WTC11 (cell line): ENCODE results near the gene CNOT10. TPM values are rescaled to one million over a fixed set of nuclear protein-coding genes. Genes with fewer than 3 reads are reported as not detected.
A peak's percentile ranks its signal among the peaks of the same experiment; 100 is the strongest.

Experiments used
- ATAC-seq: fragments of 200-7000 bp; cut with Tn5 transposase; 2 replicates; pipeline ENCODE4 v1.10.0; 2021; ENCODE audit warnings: mild to moderate bottlenecking, moderate library complexity
- CTCF ChIA-PET: fragments of 300-600 bp; sonication (Branson Sonifier 250); formaldehyde crosslinking; loops from one replicate; lab custom pipeline; 2021; ENCODE audit warnings: antibody characterized with exemption; lab: Charles Lee
- POLR2A ChIA-PET: fragments of 350-600 bp; sonication (Branson Sonifier 250); formaldehyde crosslinking; loops from one replicate; lab custom pipeline; 2021; ENCODE audit warnings: antibody characterized with exemption; lab: Charles Lee
- DNase-seq: peaks from one replicate; pipeline ENCODE4 v3.0.0; 2021; ENCODE audit warnings: low spot score
- H3K27ac Mint-ChIP-seq: 2 replicates; pipeline ENCODE4 v1.8.0; 2021; ENCODE audit warnings: mixed read lengths
- H3K27me3 Mint-ChIP-seq: 2 replicates; pipeline ENCODE4 v1.8.0; 2021; ENCODE audit warnings: low read depth, mild to moderate bottlenecking, moderate library complexity, mixed read lengths
- H3K36me3 Mint-ChIP-seq: 2 replicates; pipeline ENCODE4 v1.8.0; 2021; ENCODE audit warnings: mixed read lengths
- H3K4me1 Mint-ChIP-seq: 2 replicates; pipeline ENCODE4 v1.8.0; 2022; ENCODE audit warnings: mixed read lengths
- H3K4me3 Mint-ChIP-seq: 2 replicates; pipeline ENCODE4 v1.8.0; 2021; ENCODE audit warnings: mild to moderate bottlenecking, moderate library complexity, mixed read lengths
- H3K9me3 Mint-ChIP-seq: 2 replicates; pipeline ENCODE4 v1.8.0; 2021; ENCODE audit warnings: mixed read lengths
- ARID4B ChIP-seq: sonication (generic); formaldehyde crosslinking; IDR thresholded peaks from 2 replicates; pipeline ENCODE4 v1.8.0; 2023; ENCODE audit warnings: missing genetic modification reagents, mild to moderate bottlenecking, borderline replicate concordance
- FOXK1 ChIP-seq: sonication (generic); formaldehyde crosslinking; IDR thresholded peaks from 2 replicates; pipeline ENCODE4 v1.8.0; 2022; ENCODE audit warnings: mild to moderate bottlenecking, moderate library complexity, missing genetic modification reagents
- HMGA2 ChIP-seq: fragments of 250-450 bp; sonication (Bioruptor Pico); IDR thresholded peaks from 2 replicates; pipeline ENCODE4 v1.4.0; 2021; ENCODE audit warnings: mild to moderate bottlenecking, moderate library complexity
- JUN ChIP-seq: sonication (generic); formaldehyde crosslinking; IDR thresholded peaks from 2 replicates; pipeline ENCODE4 v1.8.0; 2023; ENCODE audit warnings: mild to moderate bottlenecking, missing genetic modification reagents
- MXD4 ChIP-seq: fragments of 250-450 bp; sonication (Bioruptor Pico); IDR thresholded peaks from 2 replicates; pipeline ENCODE4 v1.8.0; 2021; ENCODE audit warnings: mild to moderate bottlenecking, moderate library complexity, borderline replicate concordance
- MYBL2 ChIP-seq: sonication (generic); formaldehyde crosslinking; IDR thresholded peaks from 2 replicates; pipeline ENCODE4 v1.8.1; 2023; ENCODE audit warnings: mild to moderate bottlenecking, moderate library complexity, missing genetic modification reagents
- NFYB ChIP-seq: sonication (generic); formaldehyde crosslinking; conservative IDR thresholded peaks from 2 replicates; pipeline ENCODE4 v1.8.0; 2022; ENCODE audit warnings: low read depth, missing genetic modification reagents
- ZNF423 ChIP-seq: fragments of 250-450 bp; sonication (Bioruptor Pico); IDR thresholded peaks from 2 replicates; pipeline ENCODE4 v2.1.2; 2022; ENCODE audit warnings: mild to moderate bottlenecking, moderate library complexity
- total RNA-seq: library from RNA; stranded (reverse); gene quantifications from 3 replicates; pipeline ENCODE4 v1.2.3, GENCODE V29; 2021
- TF ChIP-seq, protein P1 (sequence below): sonication (generic); formaldehyde crosslinking; IDR thresholded peaks from 2 replicates; pipeline ENCODE4 v1.8.1; 2022; ENCODE audit warnings: mild to moderate bottlenecking, missing genetic modification reagents, moderate library complexity, borderline replicate concordance
- TF ChIP-seq, protein P2 (sequence below): sonication (generic); formaldehyde crosslinking; IDR thresholded peaks from 2 replicates; pipeline ENCODE4 v1.8.1; 2022; ENCODE audit warnings: low read depth, mild to moderate bottlenecking, moderate library complexity, missing genetic modification reagents, borderline replicate concordance
- TF ChIP-seq, protein P3 (sequence below): sonication (generic); formaldehyde crosslinking; IDR thresholded peaks from 2 replicates; pipeline ENCODE4 v1.8.0; 2023; ENCODE audit warnings: missing genetic modification reagents
- TF ChIP-seq, protein P4 (sequence below): sonication (generic); formaldehyde crosslinking; IDR thresholded peaks from 2 replicates; pipeline ENCODE4 v1.8.1; 2023; ENCODE audit warnings: mild to moderate bottlenecking, missing genetic modification reagents

The CNOT10 gene
- total RNA-seq, 1 experiment from 2014 or later: 38.7 TPM

GRCh38 chr3:32707026-32707370, 22.0 kb downstream of the CNOT10 start:
- H3K4me1 Mint-ChIP-seq: no peaks in the 10 kb centered on the region
- no peaks in the 10 kb centered on the region for H3K9me3 Mint-ChIP-seq
- ChIA-PET POLR2A (no interaction called here), CTCF (no interaction called here)
- peaks cover 25% of the 10 kb centered on the region for H3K36me3 Mint-ChIP-seq
- TF ChIP-seq, protein P1, sequence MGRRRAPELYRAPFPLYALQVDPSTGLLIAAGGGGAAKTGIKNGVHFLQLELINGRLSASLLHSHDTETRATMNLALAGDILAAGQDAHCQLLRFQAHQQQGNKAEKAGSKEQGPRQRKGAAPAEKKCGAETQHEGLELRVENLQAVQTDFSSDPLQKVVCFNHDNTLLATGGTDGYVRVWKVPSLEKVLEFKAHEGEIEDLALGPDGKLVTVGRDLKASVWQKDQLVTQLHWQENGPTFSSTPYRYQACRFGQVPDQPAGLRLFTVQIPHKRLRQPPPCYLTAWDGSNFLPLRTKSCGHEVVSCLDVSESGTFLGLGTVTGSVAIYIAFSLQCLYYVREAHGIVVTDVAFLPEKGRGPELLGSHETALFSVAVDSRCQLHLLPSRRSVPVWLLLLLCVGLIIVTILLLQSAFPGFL (CRISPR knock-in tag): no peak
- TF ChIP-seq FOXK1 (CRISPR knock-in tag) (no peak), ZNF423 (no peak), ARID4B (no peak)
- ATAC-seq: no peak
- H3K27ac Mint-ChIP-seq: no peak overlapping the region
- H3K4me3 Mint-ChIP-seq: no peak overlapping the region
- no peaks in the 10 kb centered on the region for H3K27me3 Mint-ChIP-seq
- DNase-seq: no peak

- ChIA-PET CTCF (interaction anchor here (0.7 kb wide), 1 partner anchor 239 kb away, joined by 3 read pairs; no protein-coding TSS in a partner anchor), POLR2A (no interaction called here)
- Mint-ChIP-seq H3K27me3 (no peaks in the 10 kb centered on the region), H3K4me3 (no peak overlapping the region), H3K4me1 (no peaks in the 10 kb centered on the region), H3K36me3 (peaks cover 33% of the 10 kb centered on the region), H3K27ac (peak overlapping the region; percentile 28; the same call in 1 of the 2 replicates), H3K9me3 (no peaks in the 10 kb centered on the region)
- DNase-seq: no peak
- no peak for ATAC-seq
- TF ChIP-seq NFYB (CRISPR knock-in tag): no peak
- no peak for TF ChIP-seq HMGA2 (CRISPR knock-in tag)
- no peak for TF ChIP-seq MYBL2 (CRISPR knock-in tag)
- no peak for TF ChIP-seq ARID4B
- no peak for TF ChIP-seq JUN (CRISPR knock-in tag)
- TF ChIP-seq, protein P2, sequence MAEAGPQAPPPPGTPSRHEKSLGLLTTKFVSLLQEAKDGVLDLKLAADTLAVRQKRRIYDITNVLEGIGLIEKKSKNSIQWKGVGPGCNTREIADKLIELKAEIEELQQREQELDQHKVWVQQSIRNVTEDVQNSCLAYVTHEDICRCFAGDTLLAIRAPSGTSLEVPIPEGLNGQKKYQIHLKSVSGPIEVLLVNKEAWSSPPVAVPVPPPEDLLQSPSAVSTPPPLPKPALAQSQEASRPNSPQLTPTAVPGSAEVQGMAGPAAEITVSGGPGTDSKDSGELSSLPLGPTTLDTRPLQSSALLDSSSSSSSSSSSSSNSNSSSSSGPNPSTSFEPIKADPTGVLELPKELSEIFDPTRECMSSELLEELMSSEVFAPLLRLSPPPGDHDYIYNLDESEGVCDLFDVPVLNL: no peak
- TF ChIP-seq, all 79 proteins: peak for 0
These were observed 23.8 kb downstream of the CNOT10 start for GRCh38 chr3:32708672-32709283.

DNA sequence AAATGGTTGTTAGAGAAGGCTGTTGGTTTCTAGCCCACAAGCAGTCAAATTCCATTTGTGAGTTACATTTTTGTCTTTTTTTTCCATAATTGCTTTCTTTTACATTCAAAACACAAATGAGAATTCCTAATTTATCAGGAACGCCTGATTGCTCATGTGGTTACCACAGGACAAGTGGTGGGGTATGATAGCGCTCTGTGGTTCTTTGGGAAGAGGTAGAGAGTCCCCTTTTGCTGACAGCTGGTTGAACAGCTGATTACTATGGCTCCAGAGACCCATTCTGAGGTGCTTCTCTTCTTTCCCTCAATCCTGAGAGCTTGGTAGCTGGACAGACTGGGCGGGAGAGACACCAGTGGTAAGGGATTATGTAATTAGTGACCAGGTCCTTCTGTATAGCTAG, 24.4 kb downstream of the CNOT10 start:
- no peak overlapping the region for H3K27ac Mint-ChIP-seq
- ChIA-PET CTCF (interaction anchor here (0.7 kb wide), 1 partner anchor 238 kb away, joined by 3 read pairs; no protein-coding TSS in a partner anchor), POLR2A (no interaction called here)
- H3K9me3 Mint-ChIP-seq: no peaks in the 10 kb centered on the region
- peaks cover 33% of the 10 kb centered on the region for H3K36me3 Mint-ChIP-seq
- TF ChIP-seq MXD4 (CRISPR knock-in tag): no peak
- TF ChIP-seq, protein P2: no peak
- TF ChIP-seq, protein P3, sequence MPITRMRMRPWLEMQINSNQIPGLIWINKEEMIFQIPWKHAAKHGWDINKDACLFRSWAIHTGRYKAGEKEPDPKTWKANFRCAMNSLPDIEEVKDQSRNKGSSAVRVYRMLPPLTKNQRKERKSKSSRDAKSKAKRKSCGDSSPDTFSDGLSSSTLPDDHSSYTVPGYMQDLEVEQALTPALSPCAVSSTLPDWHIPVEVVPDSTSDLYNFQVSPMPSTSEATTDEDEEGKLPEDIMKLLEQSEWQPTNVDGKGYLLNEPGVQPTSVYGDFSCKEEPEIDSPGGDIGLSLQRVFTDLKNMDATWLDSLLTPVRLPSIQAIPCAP: no peak
- TF ChIP-seq, protein P4, sequence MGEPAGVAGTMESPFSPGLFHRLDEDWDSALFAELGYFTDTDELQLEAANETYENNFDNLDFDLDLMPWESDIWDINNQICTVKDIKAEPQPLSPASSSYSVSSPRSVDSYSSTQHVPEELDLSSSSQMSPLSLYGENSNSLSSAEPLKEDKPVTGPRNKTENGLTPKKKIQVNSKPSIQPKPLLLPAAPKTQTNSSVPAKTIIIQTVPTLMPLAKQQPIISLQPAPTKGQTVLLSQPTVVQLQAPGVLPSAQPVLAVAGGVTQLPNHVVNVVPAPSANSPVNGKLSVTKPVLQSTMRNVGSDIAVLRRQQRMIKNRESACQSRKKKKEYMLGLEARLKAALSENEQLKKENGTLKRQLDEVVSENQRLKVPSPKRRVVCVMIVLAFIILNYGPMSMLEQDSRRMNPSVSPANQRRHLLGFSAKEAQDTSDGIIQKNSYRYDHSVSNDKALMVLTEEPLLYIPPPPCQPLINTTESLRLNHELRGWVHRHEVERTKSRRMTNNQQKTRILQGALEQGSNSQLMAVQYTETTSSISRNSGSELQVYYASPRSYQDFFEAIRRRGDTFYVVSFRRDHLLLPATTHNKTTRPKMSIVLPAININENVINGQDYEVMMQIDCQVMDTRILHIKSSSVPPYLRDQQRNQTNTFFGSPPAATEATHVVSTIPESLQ: no peak
- no peaks in the 10 kb centered on the region for H3K27me3 Mint-ChIP-seq
- H3K4me3 Mint-ChIP-seq: no peak overlapping the region
- no peak for DNase-seq
- no peak for ATAC-seq
- no peaks in the 10 kb centered on the region for H3K4me1 Mint-ChIP-seq
